HL-60 (cell line): Measurements from ENCODE around the gene LAMA2.

ENCODE experiments used
- DNase-seq, 2 experiments: peaks; one replicate each; pipeline ENCODE4 v3.0.0-alpha.2; 2010 to 2020; ENCODE audit warnings: low read depth in 1 of 2, low spot score in 1 of 2
- H3K27ac ChIP-seq: fragments of 250-450 bp; sonication (Bioruptor Pico); replicated peaks from 2 replicates; pipeline ENCODE4 v1.5.1; 2020; ENCODE audit warnings: mild to moderate bottlenecking, moderate library complexity
- H3K27me3 ChIP-seq: fragments of 250-450 bp; sonication (Bioruptor Pico); 2 replicates; pipeline ENCODE4 v1.5.1; 2021; ENCODE audit warnings: mild to moderate bottlenecking, moderate library complexity; ENCODE audit not compliant: insufficient read depth, poor library complexity, severe bottlenecking
- H3K4me3 ChIP-seq: replicated peaks from 2 replicates; pipeline ENCODE4 v1.5.1; 2011; ENCODE audit warnings: mild to moderate bottlenecking, control low read depth, low read length; ENCODE audit not compliant: insufficient read depth
- GABPA ChIP-seq: IDR thresholded peaks from 2 replicates; pipeline ENCODE4 v1.6.1; 2012; ENCODE audit warnings: low read depth
- POLR2AphosphoS5 ChIP-seq: IDR thresholded peaks from 2 replicates; pipeline ENCODE4 v1.6.1; 2012; ENCODE audit warnings: low read depth
- SPI1 ChIP-seq: IDR thresholded peaks from 2 replicates; pipeline ENCODE4 v1.6.1; 2012; ENCODE audit warnings: low read depth, mild to moderate bottlenecking, borderline replicate concordance
- TF ChIP-seq, protein P1 (sequence below): IDR thresholded peaks from one replicate; pipeline ENCODE4 v1.5.1; 2011; ENCODE audit warnings: low read length, control low read depth, inconsistent platforms; ENCODE audit not compliant: insufficient read depth
- TF ChIP-seq, protein P2 (sequence below): IDR thresholded peaks from 2 replicates; pipeline ENCODE4 v1.6.1; 2012; ENCODE audit warnings: low read depth; ENCODE audit not compliant: insufficient replicate concordance

Gene LAMA2

GRCh38 chr6:129248946-129249345, 366.0 kb downstream of the LAMA2 start:
- TF ChIP-seq, protein P1, sequence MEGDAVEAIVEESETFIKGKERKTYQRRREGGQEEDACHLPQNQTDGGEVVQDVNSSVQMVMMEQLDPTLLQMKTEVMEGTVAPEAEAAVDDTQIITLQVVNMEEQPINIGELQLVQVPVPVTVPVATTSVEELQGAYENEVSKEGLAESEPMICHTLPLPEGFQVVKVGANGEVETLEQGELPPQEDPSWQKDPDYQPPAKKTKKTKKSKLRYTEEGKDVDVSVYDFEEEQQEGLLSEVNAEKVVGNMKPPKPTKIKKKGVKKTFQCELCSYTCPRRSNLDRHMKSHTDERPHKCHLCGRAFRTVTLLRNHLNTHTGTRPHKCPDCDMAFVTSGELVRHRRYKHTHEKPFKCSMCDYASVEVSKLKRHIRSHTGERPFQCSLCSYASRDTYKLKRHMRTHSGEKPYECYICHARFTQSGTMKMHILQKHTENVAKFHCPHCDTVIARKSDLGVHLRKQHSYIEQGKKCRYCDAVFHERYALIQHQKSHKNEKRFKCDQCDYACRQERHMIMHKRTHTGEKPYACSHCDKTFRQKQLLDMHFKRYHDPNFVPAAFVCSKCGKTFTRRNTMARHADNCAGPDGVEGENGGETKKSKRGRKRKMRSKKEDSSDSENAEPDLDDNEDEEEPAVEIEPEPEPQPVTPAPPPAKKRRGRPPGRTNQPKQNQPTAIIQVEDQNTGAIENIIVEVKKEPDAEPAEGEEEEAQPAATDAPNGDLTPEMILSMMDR, result no peak
- TF ChIP-seq GABPA (no peak), SPI1 (no peak), POLR2AphosphoS5 (no peak)
- TF ChIP-seq, protein P2, sequence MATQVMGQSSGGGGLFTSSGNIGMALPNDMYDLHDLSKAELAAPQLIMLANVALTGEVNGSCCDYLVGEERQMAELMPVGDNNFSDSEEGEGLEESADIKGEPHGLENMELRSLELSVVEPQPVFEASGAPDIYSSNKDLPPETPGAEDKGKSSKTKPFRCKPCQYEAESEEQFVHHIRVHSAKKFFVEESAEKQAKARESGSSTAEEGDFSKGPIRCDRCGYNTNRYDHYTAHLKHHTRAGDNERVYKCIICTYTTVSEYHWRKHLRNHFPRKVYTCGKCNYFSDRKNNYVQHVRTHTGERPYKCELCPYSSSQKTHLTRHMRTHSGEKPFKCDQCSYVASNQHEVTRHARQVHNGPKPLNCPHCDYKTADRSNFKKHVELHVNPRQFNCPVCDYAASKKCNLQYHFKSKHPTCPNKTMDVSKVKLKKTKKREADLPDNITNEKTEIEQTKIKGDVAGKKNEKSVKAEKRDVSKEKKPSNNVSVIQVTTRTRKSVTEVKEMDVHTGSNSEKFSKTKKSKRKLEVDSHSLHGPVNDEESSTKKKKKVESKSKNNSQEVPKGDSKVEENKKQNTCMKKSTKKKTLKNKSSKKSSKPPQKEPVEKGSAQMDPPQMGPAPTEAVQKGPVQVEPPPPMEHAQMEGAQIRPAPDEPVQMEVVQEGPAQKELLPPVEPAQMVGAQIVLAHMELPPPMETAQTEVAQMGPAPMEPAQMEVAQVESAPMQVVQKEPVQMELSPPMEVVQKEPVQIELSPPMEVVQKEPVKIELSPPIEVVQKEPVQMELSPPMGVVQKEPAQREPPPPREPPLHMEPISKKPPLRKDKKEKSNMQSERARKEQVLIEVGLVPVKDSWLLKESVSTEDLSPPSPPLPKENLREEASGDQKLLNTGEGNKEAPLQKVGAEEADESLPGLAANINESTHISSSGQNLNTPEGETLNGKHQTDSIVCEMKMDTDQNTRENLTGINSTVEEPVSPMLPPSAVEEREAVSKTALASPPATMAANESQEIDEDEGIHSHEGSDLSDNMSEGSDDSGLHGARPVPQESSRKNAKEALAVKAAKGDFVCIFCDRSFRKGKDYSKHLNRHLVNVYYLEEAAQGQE, result no peak

DNA sequence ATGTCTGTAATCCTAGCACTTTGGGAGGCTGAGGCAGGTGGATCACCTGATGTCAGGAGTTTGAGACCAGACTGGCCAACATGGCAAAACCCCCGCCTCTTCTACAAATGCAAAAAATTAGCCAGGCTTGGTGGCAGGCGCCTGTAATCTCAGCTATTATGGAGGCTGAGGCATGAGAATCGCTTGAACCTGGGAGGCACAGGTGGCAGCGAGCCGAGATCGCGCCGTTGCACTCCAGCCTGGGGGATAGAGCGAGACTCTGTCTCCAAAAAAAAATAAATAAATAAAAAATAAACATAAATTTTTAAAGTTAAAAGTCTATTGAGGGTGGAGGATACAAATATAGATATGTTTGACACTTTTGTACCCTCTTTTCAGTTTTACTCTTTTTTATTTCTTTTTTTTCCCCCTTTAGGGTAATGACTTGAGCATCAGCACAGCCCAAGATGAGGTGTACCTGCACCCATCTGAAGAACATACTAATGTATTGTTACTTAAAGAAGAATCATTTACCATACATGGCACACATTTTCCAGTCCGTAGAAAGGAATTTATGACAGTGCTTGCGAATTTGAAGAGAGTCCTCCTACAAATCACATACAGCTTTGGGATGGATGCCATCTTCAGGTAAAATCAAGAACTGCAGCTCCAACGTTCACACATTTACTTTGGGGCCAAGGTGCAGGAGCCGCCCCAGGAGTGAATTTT, 368.9 kb downstream of the LAMA2 start:
- Histone ChIP-seq H3K27me3 (no peaks in the 10 kb centered on the region), H3K4me3 (no peak overlapping the region), H3K27ac (no peak overlapping the region)
- DNase-seq, result peak; percentile 5 to 41
- TF ChIP-seq, protein P1, result peak; percentile 86
- TF ChIP-seq, protein P2, result no peak
- TF ChIP-seq POLR2AphosphoS5 (no peak), SPI1 (no peak)

More at GRCh38 chr6:129248946-129249345, 366.0 kb downstream of the LAMA2 start:
- no peak overlapping the region for H3K27ac ChIP-seq
- DNase-seq, result no peak
- H3K4me3 ChIP-seq, result no peak overlapping the region
- H3K27me3 ChIP-seq, result no peaks in the 10 kb centered on the region

DNA sequence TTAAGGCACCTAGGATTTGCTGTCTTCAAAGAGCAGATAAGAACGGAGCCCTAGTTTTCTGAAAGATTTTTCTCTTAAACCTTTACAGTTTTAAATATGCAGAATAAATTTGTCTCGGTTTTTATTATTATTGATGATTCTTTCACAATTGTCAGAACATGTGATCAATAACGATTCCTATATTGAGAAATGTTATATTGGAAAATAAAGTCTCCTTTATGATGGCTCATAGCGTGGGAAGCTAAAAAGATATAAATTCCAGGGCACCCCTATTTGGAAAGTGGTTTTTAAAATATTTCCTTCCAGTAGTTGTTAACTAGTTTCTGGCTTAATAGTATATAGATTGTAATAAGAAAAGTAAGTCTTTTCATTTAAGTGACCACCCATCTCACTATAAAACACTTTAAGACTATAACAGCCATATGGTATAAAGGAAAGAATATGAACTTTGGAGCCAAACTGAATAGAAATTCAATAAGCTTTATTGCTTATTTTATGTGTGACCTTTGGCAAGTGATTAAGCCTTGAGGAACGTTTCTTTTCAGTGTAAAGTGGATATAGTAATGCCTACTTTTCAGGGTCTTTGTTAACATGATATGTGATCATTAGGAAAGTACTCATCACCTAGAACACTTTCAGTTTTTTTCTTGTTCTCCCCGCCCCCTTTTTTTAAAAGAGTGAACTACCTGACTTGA, 369.6 kb downstream of the LAMA2 start:
- DNase-seq, result no peak
- H3K27me3 ChIP-seq, result no peaks in the 10 kb centered on the region
- no peak overlapping the region for H3K4me3 ChIP-seq
- H3K27ac ChIP-seq, result no peak overlapping the region
- TF ChIP-seq SPI1, result no peak
- TF ChIP-seq, protein P2, result no peak
- no peak for TF ChIP-seq POLR2AphosphoS5
- TF ChIP-seq, protein P1, result no peak
- TF ChIP-seq GABPA, result no peak
